ENCODE results near the gene MACROH2A2.
"Not testable (repeated sequence)": the region's sequence is repeated elsewhere in the genome, so short reads cannot be mapped to it uniquely, and the experiment has no call there.

Gene MACROH2A2

GRCh38 chr10:70132098-70133029, 79.7 kb downstream of the MACROH2A2 start, which contains the start of gene AIFM2:
Gene AIFM2 (minus strand): TSS chr10:70132825. CDS start chr10:70124084, 8,741 bp downstream.
- peak; percentile 39 for DNase-seq

GRCh38 chr10:70135046-70135445, 82.4 kb downstream of the MACROH2A2 start:
- no peak for DNase-seq

GRCh38 chr10:70135684-70136083, 83.0 kb downstream of the MACROH2A2 start:
- no peak for DNase-seq

GRCh38 chr10:70137135-70137534, 84.5 kb downstream of the MACROH2A2 start:
- DNase-seq, result no peak

GRCh38 chr10:70137927-70138883, 85.6 kb downstream of the MACROH2A2 start:
- DNase-seq, result no peak

- no peak for DNase-seq
Observed at GRCh38 chr10:70139151-70139996, 86.7 kb downstream of the MACROH2A2 start.

GRCh38 chr10:70139997-70140250, 87.3 kb downstream of the MACROH2A2 start:
- no peak for DNase-seq

- DNase-seq, result no peak
Observed at GRCh38 chr10:70140297-70140696, 87.7 kb downstream of the MACROH2A2 start.

- DNase-seq, result no peak
Observed at GRCh38 chr10:70142555-70142954, 89.9 kb downstream of the MACROH2A2 start.

- DNase-seq, result no peak
Observed at GRCh38 chr10:70144372-70145110, 91.9 kb downstream of the MACROH2A2 start.

GRCh38 chr10:70145166-70145665, 92.6 kb downstream of the MACROH2A2 start:
- no peak for DNase-seq

- DNase-seq, result peak; percentile 54
Observed at GRCh38 chr10:70145666-70146488, 93.2 kb downstream of the MACROH2A2 start.

- DNase-seq, result peak; percentile 90
Observed at GRCh38 chr10:70146489-70147258, 94.0 kb downstream of the MACROH2A2 start, which contains the start of gene TYSND1. Gene TYSND1 (minus strand): TSS chr10:70146700. CDS start chr10:70146586, 114 bp downstream.

GRCh38 chr10:70147259-70147625, 94.6 kb downstream of the MACROH2A2 start:
- no peak for DNase-seq

GRCh38 chr10:70148516-70148915, 95.9 kb downstream of the MACROH2A2 start:
- no peak for DNase-seq

- DNase-seq, result no peak
Observed at GRCh38 chr10:70155255-70155838, 102.7 kb downstream of the MACROH2A2 start.

- DNase-seq, result no peak
Observed at GRCh38 chr10:70158113-70158512, 105.5 kb downstream of the MACROH2A2 start.

- DNase-seq, result not testable (repeated sequence)
Observed at GRCh38 chr10:70159366-70159765, 106.7 kb downstream of the MACROH2A2 start.

GRCh38 chr10:70160798-70161197, 108.2 kb downstream of the MACROH2A2 start:
- no peak for DNase-seq
